Uterus (tissue), 2 donors: ENCODE measurements around the gene PAX2.

Experiments
- POLR2A ChIP-seq, 2 donors: fragments of 450-650 bp; IDR thresholded peaks; one replicate each; pipeline ENCODE4 v1.6.1; 2016; ENCODE audit warnings: antibody characterized with exemption in 2 of 2, mild to moderate bottlenecking in 1 of 2, moderate library complexity in 1 of 2
- TF ChIP-seq, protein P1 (sequence below), 4 experiments: fragments of 200-600 bp in 2 of 4; fragments of 450-650 bp in 2 of 4; sonication (generic) in 2 of 4; IDR thresholded peaks; one replicate each; pipeline ENCODE4 v1.5.1; 2016 to 2019; ENCODE audit warnings: antibody characterized with exemption in 4 of 4, mild to moderate bottlenecking in 2 of 4, moderate library complexity in 1 of 4

GRCh38 chr10:100715101-100715444, 30.3 kb upstream of the PAX2 start:
- TF ChIP-seq, protein P1, sequence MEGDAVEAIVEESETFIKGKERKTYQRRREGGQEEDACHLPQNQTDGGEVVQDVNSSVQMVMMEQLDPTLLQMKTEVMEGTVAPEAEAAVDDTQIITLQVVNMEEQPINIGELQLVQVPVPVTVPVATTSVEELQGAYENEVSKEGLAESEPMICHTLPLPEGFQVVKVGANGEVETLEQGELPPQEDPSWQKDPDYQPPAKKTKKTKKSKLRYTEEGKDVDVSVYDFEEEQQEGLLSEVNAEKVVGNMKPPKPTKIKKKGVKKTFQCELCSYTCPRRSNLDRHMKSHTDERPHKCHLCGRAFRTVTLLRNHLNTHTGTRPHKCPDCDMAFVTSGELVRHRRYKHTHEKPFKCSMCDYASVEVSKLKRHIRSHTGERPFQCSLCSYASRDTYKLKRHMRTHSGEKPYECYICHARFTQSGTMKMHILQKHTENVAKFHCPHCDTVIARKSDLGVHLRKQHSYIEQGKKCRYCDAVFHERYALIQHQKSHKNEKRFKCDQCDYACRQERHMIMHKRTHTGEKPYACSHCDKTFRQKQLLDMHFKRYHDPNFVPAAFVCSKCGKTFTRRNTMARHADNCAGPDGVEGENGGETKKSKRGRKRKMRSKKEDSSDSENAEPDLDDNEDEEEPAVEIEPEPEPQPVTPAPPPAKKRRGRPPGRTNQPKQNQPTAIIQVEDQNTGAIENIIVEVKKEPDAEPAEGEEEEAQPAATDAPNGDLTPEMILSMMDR (IDR thresholded peaks at IDR 0.05): no peak
- TF ChIP-seq POLR2A (IDR thresholded peaks at IDR 0.05): no peak
